Stimulated activated CD4-positive, alpha-beta T cell treated with anti-CD3 and anti-CD28 coated beads, Interleukin-15, amount 100 ng/mL, for 1 hour (primary cell): Measurements from ENCODE around the gene TENM4.

Source experiments
- DNase-seq, 2 donors: peaks; one replicate each; pipeline ENCODE4 v3.0.0-alpha.2; 2020; ENCODE audit warnings: low read depth in 1 of 2, low spot score in 1 of 2

Gene TENM4

DNA sequence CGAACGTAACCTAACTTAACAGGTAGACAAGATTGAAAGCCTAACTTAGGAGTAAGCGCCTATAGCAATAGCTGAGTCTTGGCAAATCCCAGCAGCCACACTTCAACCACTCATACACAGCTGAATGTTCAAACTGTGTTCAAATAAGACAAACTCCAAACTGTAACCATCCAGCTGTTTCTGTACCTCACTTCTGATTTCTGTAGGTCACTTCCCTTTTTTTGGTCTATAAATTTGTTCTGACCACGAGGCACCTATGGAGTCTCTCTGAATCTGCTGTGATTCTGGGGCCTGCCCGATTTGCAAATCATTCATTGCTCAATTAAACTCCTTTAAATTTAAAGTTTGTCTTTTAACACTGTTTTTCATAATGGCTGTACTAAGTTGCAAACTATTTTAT lies 8.2 kb upstream of the TENM4 start:
- DNase-seq = no peak

GRCh38 chr11:79447038-79447786 lies 6.4 kb upstream of the TENM4 start:
- DNase-seq = no peak

- DNase-seq = no peak
Observed at GRCh38 chr11:79444923-79445322, 4.1 kb upstream of the TENM4 start.

DNA sequence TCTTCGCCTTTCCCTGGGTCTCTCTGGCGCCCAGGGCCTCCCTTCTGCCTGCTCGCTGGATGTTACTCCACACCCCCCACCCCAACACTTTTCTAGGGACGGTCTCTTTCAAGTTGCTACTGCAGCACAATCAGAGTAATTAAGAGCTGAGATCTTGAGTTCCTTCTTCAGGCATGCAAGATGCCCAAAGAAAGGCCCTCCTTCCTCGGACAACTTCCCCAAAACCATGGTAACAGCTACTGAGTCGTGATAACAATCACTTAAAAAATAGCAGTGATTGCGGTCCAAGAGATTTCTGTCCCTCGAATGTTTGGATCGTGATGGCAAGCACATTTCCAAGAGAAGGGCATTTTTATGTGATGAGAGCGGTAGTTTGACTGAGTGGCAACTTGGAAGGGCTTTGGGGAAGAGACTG lies 638 bp upstream of the TENM4 start:
- DNase-seq = no peak

DNA sequence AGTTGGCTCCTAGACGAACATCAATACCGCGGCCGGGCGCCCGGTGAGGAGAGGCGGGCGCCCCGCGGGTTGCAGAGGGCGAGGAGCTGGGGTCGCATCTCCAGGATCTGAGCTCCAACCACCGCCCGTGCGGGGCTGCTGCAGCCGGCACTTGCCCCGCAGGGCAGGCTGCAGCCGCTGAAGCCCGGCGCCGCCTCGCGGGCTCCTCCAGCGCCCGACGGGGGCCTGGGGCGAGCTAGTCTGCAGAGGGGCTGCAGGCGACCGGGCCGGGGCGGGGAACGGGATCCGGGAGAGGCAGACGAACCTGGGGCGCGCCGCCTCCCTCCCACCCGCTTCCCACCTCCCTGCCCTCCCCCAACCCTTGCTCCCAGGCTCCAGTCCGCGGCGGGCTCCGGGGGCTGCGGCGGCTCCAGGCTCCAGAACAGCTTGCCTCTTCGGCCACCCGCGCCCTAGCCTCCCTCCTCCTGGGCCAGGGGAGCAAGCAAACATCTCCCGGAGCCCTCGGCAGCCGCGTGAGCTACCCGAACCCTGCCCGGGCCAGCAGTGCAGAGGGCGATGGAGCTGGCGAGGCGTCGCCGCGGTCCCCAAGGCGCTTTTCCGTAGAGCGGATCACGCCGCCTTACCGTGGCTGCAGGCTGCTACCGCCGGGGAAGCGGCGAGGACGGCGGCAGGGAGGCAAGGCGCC lies 802 bp downstream of the TENM4 start:
- no peak for DNase-seq

DNA sequence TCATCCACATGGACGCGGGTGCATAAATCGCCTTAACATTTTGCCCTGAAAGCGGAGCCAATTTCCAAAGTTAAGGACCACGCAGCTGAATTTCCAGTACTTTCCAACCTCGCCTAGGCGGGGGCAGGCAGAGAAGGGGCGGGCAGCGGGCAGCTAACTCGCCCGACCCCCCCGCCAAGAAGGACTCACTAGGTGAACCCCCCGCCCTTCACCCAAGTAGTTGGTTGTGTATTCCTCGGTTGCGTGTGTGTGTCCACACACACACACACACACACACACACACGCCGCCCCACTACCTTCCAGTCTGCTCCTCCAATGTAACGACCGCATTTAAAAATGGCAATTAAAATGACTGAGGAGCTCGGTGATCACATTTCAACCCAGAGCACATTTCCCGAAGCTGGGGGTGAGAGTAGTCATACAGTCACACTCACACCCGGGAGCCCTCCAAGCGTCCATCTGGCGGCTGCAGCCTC lies 1.4 kb downstream of the TENM4 start:
- DNase-seq = no peak

GRCh38 chr11:79438631-79439409 lies 2.0 kb downstream of the TENM4 start:
- DNase-seq = no peak

- DNase-seq = no peak
Observed at GRCh38 chr11:79437981-79438630, 2.7 kb downstream of the TENM4 start.

- no peak for DNase-seq
Observed at GRCh38 chr11:79437278-79437980, 3.4 kb downstream of the TENM4 start.

DNA sequence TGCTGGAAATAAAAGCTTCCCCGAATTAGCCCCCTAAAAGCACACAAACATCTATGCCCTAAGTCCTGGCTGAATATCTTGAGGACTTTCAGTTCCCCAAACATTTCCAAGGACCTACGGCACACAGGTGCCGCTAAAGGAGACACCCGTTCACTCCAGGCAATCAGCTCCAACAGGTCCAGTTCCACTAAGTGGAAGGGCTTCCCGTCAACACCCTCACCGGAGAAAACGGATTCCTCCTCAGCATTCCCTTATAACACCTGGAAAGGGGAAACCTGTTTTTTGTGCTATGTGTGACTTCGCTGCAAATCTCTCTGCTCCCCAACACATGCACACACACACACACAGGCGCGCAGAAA lies 3.9 kb downstream of the TENM4 start:
- no peak for DNase-seq

GRCh38 chr11:79434283-79434682 lies 6.5 kb downstream of the TENM4 start:
- DNase-seq = no peak

DNA sequence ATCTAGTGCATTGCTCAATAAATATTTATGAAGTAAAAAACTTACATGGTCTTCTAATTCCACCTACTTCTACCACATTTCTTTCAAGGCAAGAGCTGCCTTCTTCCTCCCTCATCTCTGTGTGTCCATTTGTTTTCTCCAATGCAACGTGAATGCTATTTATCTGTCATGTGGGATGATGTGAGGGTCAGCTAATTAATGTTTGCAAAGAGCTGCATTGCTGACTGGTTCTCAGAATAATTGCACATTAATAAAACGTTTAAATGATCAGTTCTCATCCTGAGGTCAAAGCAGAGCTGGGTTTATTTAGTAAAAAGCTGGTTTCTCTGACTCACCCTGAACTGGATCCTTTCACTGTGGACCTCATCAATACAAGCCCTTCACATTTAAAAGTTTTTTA lies 8.7 kb downstream of the TENM4 start:
- DNase-seq = no peak

DNA sequence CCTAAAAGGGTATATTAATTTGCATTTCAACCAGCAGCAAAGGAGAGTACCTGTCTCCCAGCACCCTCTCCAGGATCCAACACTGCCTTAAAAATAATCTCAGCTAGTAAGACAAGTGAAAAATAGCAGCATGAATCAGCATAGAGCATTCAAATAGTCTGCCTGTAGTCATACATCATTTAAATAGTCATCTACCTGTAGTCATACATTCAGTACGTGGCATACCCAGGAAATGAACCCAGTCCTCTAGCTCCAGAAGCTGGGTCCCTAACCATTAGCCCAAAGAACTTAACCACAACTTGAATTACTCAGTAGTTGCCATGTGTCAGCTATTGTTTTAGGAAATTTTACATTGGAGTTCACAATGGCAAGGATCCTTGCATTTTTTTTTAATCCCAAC lies 9.3 kb downstream of the TENM4 start:
- DNase-seq = no peak

DNA sequence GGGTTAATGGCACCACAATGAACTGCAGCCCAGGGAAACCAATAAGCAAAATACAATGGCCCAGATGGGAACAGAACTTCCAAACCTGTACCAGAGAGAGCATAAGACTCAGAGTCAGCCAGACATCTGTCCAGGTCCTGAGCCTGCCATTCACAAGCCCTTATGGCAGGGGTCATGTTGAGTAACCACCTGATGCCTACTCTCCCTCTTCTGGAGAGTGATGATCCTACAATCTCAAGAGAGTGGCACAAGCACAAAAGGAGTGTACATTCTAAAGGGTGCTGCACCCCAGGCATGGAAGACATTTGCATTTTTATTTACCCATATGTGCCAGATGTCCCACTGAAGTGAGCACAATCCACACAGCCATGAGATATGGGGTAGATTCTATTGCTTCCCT lies 10.6 kb downstream of the TENM4 start:
- no peak for DNase-seq

DNA sequence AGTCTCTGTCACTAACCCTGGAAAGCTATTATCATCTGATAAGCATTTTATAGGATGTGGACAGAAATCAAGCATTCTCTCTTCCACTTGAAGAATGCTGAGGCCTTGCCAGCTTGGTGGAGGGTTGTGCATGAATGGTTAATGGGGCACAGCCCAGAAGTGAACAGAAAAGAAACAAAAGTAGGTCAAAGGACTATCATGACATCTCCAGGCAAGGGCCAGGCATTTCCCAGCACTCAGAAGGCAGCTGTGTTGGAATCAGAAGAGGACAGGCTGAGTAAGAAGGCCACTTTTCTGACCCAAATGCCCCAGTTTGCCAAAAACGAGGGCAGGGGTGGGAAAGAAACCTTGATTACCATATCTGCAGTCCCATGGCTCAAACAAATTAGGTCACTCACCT lies 12.4 kb downstream of the TENM4 start:
- DNase-seq = no peak

DNA sequence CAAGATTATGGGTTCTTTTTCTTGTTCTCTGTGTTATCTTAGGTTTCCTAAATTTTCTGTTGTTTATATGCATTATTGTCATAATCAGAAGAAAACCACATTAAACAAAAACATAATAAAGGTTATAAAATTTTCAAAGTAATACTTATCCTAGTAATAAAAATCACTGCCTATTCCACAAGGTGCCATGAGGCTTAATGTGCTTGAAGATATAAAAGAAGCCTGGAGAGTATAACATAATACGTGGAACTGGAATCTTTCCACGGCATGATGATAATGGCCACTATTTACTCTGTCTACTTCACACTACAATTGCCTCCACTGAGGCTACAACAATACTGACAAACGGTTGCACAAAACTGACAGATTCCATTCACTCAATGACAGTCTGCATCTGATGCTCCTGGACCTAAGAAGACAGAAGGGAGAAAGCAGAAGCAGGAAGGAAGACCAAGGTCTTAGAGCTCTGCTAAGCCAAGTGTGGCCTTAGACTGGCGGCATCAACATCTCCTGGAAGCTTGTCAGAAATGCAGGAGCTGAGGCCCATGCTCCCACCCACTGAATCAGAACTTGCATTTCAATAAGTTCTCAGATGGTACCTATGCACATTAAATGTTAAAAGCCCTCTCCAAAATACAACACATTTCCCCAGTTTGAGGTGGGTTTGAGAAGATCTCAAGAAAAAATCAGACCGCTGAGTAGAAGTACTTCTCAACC lies 13.1 kb downstream of the TENM4 start:
- no peak for DNase-seq

DNA sequence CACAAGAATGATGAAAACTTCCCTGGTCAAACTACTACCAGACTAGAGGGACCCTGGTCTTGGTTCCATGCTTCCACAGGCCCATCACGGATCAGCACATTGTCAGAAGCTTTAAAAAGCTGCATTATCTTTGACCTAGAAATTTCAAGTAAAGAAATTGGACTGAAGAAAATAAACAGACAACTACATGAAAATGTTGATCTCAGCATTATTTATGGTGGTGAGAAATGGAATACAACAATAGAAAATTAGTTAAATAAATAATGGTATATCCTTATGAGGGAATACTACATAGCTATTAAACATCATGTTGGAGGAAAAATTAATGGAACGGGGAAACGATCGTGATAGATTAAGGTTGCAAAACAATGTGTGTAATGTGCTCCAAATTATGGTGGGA lies 13.7 kb downstream of the TENM4 start:
- DNase-seq = no peak

GRCh38 chr11:79425463-79425862 lies 15.4 kb downstream of the TENM4 start:
- DNase-seq = no peak

GRCh38 chr11:79423736-79424135 lies 17.1 kb downstream of the TENM4 start:
- DNase-seq = no peak

DNA sequence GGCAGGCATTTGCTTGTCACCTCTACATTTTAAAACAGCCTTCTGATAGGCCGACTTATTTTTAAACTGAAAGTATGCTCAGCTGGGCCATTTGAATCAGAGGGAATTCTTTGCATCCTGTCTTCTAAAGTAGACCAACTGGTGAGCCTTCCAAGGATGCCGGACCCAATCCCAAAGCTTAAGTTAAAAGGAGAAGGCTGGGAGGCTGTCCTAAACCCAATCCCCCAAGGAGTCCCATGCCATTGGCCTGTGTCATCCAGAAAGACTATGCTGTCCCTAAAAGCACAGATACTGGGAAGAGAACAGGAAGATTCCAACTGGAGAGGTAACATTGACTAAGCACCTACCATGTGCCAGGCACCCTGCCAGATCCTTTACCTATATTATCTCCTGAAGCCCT lies 18.0 kb downstream of the TENM4 start:
- no peak for DNase-seq
